NCI-H1105 (cell line): ENCODE data around the gene WT1.
"Not testable (repeated sequence)": the region's sequence is repeated elsewhere in the genome, so short reads cannot be mapped to it uniquely, and the experiment has no call there.

Experiments used
- DNase-seq: peaks from one replicate; lab custom pipeline; 2025; lab: John Stamatoyannopoulos, UW

WT1 gene

DNA sequence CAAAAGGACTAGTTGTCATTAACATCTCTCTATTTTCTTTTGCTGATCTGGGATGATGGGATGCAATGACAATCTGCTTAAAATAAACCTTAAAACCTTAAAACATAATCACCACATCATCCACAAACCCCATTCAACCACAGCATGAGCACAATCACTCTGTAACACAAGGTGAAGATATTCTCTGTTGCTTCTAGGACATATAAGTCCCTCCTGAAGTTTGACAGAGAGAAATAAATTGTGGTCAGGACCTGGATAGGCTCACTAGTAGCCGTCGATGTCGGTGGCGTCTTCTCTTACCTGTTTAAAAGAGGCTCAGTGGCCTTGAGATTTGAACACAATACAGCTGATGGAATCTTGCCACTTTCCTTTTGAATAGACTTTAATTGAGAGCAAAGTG lies 47.9 kb downstream of the WT1 start:
- no peak for DNase-seq

DNA sequence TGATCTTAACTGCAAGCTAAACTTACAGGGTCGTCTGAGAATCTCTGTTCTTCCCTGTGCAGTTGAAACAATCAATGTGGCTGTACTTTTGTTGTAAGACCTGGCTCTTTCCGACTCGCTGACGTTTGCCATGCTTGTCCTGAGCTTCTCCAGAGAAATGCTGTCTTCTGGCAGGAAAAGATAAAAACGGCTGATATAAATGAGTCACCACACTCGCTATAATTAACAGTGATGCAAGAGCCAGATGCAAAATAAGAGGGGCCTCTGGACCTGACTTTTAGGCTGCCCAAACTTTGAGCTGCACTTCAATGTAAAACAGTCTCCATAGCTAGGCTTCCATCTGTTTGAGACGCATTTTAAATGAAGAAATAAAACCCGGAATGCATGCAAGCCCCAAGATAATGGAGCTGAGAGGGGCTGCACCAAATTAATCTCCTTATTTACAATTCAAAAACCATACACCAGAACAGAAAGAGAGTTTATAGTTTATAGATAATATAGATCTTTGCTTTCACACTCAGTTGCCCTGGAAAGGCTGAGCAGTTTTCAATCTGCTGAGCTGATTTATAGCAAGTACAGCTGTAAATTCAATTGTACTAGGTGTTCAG lies 48.5 kb downstream of the WT1 start:
- no peak for DNase-seq

DNA sequence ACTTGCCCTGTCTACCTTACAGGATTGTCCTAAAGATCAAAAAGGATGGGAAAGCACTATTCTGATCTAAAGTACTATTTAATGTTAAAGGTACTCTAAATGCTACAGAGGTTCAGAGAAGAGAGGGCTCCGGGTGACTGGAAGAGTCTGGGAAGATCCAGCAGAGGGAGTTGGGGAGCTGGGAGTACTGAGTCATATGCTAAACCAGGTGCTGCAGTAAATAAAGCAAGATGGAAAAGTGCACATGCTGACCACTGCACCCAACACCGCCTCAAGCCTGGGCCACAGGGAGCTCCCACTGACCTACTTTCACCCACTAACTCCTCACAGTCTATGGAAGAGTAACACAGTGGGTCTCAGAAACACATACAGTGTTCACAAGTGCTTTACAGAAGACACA lies 49.3 kb downstream of the WT1 start:
- DNase-seq, result no peak

DNA sequence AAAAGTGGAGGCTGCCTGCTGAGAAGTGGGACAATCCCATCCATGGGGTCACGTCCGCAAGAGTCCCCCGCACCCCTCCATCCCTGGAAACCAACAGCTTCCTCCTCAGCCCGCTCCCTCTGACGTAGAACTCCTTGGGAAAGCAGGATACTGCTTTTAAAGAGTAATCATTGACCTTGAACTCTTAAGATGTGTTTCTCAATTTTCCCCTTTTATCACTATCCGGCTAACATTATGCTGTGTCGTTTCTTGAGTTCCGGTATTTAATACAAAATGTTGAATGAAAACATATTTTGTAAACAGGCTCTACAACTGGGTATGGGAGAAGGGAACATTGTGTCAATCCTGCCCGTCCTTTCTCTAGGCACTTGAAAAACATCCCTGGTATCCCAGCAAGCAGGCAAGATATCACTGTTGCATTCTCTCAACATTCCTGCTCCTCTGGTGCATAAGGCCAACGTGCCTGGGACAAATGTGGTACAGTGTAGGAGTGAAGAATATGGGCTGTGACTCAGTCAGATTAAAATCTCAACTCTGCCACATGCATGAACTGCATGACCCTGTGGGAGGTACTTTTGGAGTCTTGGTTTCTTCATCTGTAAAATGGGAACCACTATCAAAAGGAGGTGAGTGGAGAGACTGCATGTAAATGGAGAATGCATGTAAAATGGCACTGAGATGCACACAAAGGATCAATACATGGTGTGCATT lies 52.8 kb downstream of the WT1 start:
- DNase-seq, result no peak

DNA sequence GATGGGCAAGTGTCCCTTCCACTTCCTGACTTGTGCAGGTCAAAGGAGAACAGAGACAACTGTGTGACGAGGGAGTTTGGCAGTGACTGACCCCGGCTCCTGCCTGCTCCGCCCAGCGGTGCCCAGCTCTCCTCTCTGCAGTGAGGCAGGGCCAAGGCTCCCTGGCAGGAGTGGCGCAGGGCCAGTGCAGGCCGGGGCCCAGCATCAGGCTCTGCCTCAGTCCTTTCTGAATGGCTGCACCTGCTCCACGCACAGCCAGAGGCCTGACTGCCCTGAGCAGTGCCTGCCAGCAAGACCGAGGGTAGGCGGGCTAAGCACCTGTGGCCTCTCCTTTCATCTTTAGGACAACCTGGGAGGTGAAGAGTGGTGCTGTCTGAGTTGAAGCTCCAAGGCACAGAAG lies 54.2 kb downstream of the WT1 start:
- no peak for DNase-seq

DNA sequence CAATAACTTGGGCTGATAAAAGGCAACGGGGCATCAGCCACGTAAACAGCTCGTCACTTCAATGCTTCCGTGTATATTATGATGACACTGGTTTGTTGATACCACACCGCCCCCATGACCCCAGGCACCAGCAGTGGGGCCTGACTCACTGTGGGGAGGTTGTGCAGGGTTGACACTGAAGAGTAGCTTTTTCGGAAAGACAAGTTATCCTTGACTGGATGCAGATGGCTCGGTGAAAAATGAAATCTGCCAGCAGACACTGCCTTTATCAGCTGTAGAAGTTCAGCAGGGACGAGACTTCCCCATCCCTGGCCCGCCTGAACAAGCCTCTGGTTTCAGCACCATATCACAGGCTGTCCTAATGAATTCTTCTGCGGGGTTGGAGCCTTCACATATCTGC lies 55.6 kb downstream of the WT1 start:
- DNase-seq, result no peak

DNA sequence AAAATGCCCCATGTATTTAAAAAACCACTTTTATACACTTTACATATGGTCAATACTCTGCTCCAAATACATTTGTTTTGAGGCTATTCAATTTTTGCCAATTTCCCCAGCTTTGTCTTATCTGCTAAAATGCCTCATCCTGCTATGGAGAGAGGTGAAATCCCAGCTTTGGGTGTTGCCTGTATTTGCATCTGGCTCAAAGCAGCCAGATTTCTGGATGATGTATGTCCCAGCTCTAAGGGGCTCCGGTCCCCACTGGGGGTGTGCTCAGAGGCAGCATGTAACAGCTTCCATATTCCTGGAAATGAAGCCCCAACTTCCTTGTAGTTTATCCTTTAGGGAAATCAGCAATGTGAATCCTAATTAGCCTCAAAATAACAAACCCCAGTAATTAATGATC lies 59.5 kb downstream of the WT1 start:
- DNase-seq, result no peak

DNA sequence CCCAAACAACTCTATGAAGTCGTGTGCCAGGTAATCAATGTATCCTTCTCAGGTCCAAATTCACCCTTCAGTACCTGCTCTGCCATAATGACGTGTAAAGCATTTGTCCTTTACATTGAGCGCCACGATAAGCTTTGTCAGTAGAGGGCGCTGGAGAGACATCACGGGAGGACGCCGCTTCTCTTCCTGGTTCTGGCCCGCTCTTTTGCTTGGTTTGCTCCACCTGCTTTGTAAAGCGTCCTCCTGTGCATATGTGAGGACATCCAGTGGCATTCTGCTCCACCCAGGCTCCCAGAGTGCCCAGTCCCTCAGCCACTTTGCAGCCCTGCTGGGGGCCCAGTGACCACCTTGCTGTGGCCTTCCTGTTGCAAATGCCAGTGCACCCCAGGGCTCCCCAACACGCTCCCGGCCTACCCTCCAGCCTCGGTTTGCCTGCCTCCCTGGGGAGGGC lies 61.1 kb downstream of the WT1 start:
- DNase-seq, result no peak

DNA sequence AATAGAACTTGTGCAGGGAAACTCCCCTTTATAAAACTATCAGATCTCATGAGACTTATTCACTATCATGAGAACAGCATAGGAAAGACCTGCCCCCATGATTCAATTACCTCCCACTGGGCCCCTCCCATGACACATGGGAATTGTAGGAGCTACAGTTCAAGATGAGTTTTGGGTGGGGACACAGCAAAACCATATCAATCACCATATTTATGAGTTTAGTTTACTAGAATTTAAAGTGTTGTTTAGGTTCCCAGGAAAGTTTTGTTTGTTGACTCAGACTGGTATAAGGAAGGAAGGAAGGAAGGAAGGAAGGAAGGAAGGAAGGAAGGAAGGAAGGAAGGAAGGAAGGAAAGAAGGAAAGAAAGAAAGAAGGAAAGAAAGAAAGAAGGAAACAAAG lies 65.4 kb downstream of the WT1 start:
- DNase-seq, result not testable (repeated sequence)

DNA sequence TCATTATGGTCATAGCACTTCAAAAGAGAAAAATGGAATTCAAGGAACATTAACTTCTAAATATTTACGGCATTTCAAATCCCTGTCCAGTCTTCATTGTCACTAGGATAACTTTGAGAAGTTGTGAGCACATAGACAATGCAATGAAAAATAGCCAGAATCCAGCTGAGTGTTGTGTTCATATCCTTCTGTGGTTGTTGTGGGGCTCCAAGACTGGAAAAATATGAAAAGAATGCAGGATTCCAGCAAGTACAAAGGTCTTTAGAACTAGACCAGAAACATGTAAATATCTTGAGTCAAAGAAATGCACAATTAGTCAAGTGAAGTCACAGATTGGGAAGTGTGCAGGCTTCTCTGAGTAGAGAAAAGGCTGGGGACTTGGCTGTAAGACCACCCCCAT lies 68.7 kb downstream of the WT1 start:
- DNase-seq, result no peak

DNA sequence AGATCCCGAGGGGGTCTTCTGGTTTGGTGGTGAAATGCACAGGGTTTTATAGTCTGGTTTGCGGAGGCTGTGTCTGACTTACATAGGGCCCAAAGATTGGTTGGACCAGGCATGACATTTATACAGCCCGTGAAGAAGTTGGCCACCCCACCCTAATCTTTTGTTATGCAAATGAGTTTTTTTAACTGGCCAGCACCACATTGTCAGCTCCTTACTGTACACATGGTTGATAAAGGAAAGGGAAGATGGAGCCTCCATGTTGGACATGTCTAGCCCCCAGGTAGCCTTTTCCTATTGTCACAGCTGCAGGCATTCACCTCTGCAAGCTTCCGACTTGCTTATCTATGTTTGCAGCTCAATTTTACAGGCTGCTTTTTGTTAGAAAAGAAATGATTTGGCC lies 70.1 kb downstream of the WT1 start:
- DNase-seq, result no peak

DNA sequence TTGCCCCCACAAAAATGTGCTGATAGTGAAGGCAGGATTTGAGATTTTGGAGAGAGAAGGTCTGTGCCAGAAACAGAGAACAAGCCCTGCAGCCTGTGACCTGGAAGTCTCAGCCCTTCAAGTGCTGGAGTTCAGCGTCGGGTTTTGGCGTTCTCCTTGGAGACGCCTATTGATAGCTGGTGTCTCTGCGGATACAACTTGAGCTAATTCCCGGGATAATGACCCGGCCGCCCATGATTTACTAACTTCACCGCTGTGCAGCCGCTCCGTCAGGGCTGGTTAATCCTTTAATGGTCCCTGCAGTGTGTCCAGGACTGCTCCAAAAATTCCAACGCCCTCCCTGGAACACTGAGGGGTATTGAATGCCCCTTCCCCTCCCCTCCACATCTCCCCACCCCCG lies 76.6 kb downstream of the WT1 start:
- DNase-seq, result no peak

DNA sequence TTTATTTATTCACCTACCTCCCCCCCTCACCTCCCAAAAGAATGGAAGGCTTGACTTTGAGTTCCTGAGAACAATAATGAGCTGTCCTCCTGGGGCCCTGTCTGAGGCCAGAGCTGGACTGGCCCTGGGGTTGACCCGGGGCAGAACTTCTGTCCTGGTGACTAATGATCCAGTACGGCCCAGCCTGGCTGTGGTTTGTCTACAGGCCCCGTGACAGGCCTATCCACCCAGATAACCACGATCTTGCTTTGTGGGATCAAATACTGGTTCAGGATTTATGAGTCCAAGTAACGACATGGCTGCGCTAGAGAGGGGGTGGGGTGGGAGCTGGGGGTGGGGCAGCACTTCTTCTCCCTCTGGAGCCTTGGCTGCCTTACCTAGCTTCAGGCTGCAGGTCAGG lies 81.5 kb downstream of the WT1 start:
- no peak for DNase-seq

DNA sequence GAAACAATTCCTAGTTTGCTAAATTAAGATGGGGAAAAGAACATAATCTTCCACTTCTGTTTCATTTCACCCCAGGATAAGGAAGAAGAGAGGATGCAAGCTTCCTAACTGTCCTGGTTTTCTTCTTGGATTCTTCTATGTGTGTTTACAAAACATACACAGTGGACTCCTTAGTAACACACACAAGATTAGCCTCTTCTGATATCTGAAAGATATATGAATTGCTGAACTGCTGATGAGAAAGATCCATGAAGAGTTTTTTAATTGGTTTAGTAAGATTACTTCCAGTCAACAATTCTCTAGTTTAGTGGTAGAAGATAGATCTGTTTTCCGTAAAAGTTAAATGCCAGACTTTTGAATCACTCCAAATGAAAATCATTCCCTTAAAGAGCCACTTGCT lies 86.8 kb downstream of the WT1 start:
- DNase-seq, result no peak

DNA sequence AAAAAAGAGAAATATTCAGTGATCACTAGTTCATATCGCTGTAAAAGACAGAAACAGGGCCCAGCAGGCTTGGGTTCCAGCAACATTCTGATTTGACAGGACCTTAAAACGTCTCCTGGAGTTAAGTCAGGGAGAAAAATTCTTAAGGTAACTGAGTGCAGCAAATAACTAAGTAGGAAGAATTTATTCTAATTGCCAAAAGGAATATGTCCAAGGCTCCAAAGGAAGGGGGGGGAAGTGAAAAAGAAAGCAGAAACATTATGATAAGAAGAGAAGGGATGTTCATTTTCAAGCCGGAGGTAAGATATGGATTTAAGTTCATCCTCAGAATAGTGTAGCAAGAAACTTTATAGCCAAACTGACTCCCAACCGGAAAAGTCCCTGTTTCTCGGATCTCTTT lies 90.4 kb downstream of the WT1 start:
- no peak for DNase-seq

DNA sequence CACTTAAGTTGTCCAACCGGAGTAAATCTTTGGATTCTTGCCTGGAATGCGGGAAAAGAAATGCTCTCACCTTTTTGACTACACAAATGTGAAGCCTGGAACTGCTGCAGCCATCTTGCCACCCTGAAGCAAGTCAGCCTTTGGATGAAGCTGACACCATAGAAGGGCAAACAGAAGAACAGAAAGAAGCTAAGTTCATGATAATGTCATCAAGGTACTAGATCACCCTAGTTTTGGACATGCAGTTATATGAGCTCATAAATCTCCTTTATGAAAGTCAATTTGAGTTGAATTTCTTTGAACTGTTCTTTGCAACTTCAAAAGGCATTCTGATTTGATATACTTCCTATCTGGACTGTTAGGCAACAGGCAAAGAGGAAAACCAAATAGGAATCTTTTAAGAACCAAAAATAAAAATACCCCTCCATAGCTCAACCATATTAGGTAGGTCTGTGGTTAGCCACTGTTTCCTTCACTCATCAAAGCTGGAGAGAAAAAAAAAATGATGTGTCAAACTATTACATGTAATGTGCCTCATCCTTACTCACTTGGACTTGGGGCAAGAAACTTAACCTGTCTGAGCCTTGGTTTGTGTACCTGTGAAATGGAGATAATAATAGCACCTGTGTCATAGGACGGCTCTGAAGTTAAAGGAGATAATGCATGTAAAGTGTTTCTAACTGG lies 91.9 kb downstream of the WT1 start:
- DNase-seq, result no peak

DNA sequence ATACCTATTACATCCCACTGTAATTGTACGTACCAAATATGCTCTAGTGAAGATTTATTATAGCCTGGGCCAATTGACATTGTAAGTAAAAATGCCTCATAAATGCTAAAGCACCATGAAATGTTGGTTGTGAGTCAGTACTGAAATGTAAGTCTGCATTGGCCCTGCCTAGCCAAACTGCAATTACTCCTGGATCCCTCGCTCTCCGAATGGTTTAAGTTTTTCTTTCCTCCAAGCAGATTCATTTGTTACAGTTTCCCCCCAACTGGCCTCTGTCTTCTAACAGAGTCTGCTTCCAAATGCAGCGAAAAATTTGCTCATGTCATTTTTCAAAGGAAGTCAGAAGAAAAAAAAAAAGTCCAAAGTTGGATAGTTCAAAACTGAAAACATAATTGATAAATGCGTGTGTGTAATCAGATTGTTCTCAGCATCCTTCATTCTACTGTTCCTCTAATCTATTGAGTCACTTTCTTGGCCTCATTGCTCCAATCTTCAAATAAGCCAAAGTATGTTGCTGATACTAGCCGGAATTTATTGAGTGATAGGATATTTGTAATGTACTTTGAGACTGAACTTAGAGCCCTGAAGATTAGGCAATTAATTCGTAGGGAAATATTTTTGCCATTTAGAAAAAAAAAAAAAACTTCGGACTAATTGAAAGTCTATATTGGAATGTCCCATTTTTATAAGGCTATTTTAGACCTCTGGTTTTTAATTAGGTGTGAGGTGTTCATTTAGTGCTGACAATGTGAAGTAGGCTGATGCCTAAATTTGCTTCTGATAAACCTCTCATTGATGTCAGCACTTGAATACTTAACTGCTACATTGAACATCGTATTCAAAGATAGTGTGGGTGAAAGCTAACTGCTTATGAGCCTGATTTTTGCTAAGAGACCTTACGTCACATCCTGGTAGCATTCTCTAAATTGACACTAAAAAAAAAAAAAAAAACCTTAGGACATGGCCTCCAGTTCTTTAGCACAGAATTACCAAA lies 93.4 kb downstream of the WT1 start:
- no peak for DNase-seq

DNA sequence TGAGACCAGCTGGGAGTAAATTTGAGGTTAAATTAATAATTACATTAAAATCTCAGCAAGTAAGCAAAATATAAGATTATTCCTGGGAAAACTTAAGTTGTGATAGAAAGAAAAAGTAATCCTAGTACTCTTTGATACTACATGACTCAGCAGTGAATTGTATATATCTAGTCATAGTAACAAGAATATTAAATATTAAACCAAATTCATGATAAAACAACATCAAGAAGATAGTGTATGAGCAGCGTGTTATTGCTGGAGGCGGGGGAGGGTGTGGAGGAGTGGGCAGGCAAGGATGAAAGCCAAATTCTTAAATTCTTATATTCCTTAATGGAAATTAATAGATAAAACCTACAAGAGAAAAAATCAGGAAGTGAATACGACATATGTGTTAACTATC lies 95.2 kb downstream of the WT1 start:
- no peak for DNase-seq
